GM23338 (cell line): ENCODE data around the gene CACNA2D3. TPM values are rescaled to one million over a fixed set of nuclear protein-coding genes. Genes with fewer than 3 reads are reported as not detected.

Source experiments
- CREB1 ChIP-seq: fragments of 250-450 bp; sonication (Bioruptor Pico); IDR thresholded peaks from 2 replicates; pipeline ENCODE4 v1.5.0; 2020; ENCODE audit warnings: low read depth, mild to moderate bottlenecking, moderate library complexity
- EZH2phosphoT487 ChIP-seq: fragments of 200-600 bp; sonication (generic); IDR thresholded peaks from one replicate; pipeline ENCODE4 v1.8.1; 2018; ENCODE audit warnings: antibody characterized with exemption; ENCODE audit not compliant: unreplicated experiment
- JUNB ChIP-seq: IDR thresholded peaks from one replicate; pipeline ENCODE4 v1.6.1; 2016; ENCODE audit warnings: antibody characterized with exemption; ENCODE audit not compliant: unreplicated experiment
- POLR2AphosphoS5 ChIP-seq: IDR thresholded peaks from 2 replicates; pipeline ENCODE4 v1.6.1; 2016; ENCODE audit warnings: antibody characterized with exemption, low read depth
- ZNF114 ChIP-seq: fragments of 250-450 bp; sonication (Bioruptor Pico); IDR thresholded peaks from 2 replicates; pipeline ENCODE4 v1.5.0; 2020; ENCODE audit warnings: mild to moderate bottlenecking, moderate library complexity
- polyA plus RNA-seq: library from polyadenylated mRNA; unstranded; fragments of >200 nt; fragmentation: Nextera tagmentation; extraction: Ambion mirVana; gene quantifications from 2 replicates; pipeline ENCODE4 v1.2.1, GENCODE V29; 2016
- total RNA-seq: library from RNA; depleted of rRNA; stranded (reverse); fragments of >200 nt; shearing (Covaris generic); gene quantifications from 2 replicates; pipeline ENCODE4 v1.2.3, GENCODE V29; 2014
- TF ChIP-seq, protein P1 (sequence below): fragments of 250-450 bp; sonication (Bioruptor Pico); IDR thresholded peaks from 2 replicates; pipeline ENCODE4 v1.5.0; 2020; ENCODE audit warnings: mild to moderate bottlenecking, moderate library complexity
- TF ChIP-seq, protein P2 (sequence below): IDR thresholded peaks from one replicate; pipeline ENCODE4 v1.6.1; 2018; ENCODE audit warnings: antibody characterized with exemption; ENCODE audit not compliant: unreplicated experiment

CACNA2D3 gene
- total and polyA plus RNA-seq, 2 experiments from 2014 or later, result 2.2 to 2.3 TPM

DNA sequence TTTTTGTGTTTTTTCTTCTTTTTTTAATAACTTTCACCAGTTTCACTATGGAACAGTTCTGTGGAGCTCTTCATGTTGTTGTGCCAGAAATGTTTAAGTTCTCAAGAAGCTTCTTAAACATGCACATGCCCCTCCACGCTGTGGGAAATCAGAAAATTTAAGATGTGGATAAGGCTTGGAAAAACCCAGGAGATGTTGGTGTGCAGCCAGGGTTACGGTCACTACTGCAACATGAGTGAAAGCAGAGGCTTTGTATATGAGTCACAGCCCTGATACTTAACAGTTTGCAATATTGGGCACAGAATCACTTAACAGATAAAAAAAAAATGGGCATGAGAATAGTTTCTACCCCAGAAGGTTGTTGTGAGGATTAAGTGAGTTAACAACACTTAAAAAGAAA is 405.6 kb downstream of the CACNA2D3 start (continued):
- TF ChIP-seq, protein P1, sequence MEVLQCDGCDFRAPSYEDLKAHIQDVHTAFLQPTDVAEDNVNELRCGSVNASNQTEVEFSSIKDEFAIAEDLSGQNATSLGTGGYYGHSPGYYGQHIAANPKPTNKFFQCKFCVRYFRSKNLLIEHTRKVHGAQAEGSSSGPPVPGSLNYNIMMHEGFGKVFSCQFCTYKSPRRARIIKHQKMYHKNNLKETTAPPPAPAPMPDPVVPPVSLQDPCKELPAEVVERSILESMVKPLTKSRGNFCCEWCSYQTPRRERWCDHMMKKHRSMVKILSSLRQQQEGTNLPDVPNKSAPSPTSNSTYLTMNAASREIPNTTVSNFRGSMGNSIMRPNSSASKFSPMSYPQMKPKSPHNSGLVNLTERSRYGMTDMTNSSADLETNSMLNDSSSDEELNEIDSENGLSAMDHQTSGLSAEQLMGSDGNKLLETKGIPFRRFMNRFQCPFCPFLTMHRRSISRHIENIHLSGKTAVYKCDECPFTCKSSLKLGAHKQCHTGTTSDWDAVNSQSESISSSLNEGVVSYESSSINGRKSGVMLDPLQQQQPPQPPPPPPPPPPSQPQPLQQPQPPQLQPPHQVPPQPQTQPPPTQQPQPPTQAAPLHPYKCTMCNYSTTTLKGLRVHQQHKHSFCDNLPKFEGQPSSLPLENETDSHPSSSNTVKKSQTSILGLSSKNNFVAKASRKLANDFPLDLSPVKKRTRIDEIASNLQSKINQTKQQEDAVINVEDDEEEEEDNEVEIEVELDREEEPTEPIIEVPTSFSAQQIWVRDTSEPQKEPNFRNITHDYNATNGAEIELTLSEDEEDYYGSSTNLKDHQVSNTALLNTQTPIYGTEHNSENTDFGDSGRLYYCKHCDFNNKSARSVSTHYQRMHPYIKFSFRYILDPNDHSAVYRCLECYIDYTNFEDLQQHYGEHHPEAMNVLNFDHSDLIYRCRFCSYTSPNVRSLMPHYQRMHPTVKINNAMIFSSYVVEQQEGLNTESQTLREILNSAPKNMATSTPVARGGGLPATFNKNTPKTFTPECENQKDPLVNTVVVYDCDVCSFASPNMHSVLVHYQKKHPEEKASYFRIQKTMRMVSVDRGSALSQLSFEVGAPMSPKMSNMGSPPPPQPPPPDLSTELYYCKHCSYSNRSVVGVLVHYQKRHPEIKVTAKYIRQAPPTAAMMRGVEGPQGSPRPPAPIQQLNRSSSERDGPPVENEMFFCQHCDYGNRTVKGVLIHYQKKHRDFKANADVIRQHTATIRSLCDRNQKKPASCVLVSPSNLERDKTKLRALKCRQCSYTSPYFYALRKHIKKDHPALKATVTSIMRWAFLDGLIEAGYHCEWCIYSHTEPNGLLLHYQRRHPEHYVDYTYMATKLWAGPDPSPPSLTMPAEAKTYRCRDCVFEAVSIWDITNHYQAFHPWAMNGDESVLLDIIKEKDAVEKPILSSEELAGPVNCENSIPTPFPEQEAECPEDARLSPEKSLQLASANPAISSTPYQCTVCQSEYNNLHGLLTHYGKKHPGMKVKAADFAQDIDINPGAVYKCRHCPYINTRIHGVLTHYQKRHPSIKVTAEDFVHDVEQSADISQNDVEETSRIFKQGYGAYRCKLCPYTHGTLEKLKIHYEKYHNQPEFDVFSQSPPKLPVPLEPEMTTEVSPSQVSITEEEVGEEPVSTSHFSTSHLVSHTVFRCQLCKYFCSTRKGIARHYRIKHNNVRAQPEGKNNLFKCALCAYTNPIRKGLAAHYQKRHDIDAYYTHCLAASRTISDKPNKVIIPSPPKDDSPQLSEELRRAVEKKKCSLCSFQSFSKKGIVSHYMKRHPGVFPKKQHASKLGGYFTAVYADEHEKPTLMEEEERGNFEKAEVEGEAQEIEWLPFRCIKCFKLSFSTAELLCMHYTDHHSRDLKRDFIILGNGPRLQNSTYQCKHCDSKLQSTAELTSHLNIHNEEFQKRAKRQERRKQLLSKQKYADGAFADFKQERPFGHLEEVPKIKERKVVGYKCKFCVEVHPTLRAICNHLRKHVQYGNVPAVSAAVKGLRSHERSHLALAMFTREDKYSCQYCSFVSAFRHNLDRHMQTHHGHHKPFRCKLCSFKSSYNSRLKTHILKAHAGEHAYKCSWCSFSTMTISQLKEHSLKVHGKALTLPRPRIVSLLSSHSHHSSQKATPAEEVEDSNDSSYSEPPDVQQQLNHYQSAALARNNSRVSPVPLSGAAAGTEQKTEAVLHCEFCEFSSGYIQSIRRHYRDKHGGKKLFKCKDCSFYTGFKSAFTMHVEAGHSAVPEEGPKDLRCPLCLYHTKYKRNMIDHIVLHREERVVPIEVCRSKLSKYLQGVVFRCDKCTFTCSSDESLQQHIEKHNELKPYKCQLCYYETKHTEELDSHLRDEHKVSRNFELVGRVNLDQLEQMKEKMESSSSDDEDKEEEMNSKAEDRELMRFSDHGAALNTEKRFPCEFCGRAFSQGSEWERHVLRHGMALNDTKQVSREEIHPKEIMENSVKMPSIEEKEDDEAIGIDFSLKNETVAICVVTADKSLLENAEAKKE (CRISPR knock-in tag), result no peak
- TF ChIP-seq POLR2AphosphoS5 (no peak), JUNB (no peak), ZNF114 (CRISPR knock-in tag) (no peak), EZH2phosphoT487 (no peak), CREB1 (CRISPR knock-in tag) (no peak)
- TF ChIP-seq, protein P2, sequence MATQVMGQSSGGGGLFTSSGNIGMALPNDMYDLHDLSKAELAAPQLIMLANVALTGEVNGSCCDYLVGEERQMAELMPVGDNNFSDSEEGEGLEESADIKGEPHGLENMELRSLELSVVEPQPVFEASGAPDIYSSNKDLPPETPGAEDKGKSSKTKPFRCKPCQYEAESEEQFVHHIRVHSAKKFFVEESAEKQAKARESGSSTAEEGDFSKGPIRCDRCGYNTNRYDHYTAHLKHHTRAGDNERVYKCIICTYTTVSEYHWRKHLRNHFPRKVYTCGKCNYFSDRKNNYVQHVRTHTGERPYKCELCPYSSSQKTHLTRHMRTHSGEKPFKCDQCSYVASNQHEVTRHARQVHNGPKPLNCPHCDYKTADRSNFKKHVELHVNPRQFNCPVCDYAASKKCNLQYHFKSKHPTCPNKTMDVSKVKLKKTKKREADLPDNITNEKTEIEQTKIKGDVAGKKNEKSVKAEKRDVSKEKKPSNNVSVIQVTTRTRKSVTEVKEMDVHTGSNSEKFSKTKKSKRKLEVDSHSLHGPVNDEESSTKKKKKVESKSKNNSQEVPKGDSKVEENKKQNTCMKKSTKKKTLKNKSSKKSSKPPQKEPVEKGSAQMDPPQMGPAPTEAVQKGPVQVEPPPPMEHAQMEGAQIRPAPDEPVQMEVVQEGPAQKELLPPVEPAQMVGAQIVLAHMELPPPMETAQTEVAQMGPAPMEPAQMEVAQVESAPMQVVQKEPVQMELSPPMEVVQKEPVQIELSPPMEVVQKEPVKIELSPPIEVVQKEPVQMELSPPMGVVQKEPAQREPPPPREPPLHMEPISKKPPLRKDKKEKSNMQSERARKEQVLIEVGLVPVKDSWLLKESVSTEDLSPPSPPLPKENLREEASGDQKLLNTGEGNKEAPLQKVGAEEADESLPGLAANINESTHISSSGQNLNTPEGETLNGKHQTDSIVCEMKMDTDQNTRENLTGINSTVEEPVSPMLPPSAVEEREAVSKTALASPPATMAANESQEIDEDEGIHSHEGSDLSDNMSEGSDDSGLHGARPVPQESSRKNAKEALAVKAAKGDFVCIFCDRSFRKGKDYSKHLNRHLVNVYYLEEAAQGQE, result no peak
